Measurements from ENCODE around the gene BEND3. TPM values are rescaled to one million over a fixed set of nuclear protein-coding genes. Genes with fewer than 3 reads are reported as not detected.

The BEND3 gene
- polyA plus RNA-seq, 2 of the 4 experiments (the other 2 are of a cell fraction), result 2.2 to 2.3 TPM

DNA sequence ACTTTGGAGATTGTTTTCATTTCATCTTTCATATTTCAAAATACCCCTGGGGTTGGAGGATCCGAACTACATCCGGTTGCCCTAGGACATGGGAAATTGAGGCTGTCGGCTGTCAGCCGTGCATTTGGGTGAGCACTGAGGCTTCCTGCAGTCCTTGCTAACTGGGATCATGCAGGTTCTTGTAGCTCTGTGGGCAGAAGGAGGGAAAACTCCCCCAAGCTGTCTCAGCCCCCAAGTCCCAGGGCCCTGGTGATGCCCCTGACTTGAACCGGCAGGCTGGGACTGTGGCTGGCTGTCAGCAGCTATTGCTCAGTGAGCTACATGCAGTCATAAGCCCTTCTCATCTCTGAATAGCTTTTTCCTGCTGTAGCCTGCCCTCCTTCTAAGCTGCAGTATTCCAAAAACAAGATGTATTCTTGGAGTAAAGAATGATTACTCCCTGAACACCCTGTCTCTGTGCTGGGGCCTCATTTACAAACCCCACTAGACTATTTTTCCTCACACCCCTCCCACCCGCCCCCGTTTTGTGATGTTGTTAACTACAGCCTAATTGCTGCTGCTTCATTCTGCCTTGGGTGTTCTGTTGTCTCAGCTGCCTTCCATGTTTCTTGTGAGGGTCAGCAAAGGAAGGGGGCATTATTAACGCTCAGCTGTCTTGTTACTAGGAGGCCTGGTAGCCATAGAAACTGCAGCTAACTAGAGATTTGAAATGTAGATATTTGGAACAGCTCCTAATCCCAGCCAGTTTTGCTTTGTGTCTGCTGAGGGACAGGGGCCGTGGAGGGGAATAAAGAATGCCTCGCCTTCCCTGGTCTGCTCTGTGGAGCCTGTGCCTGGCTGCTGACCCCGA lies 69.3 kb downstream of the BEND3 start:
- CTCF ChIA-PET, result interaction anchor here (1.3 to 1.4 kb wide), 2 partner anchors 14 to 18 kb away, joined by 3 read pairs; no protein-coding TSS in a partner anchor
- no peak overlapping the region for H3K27ac ChIP-seq
- DNase-seq (ENCODE audit: low read depth in 1 of 2, low spot score in 1 of 2), result no peak

DNA sequence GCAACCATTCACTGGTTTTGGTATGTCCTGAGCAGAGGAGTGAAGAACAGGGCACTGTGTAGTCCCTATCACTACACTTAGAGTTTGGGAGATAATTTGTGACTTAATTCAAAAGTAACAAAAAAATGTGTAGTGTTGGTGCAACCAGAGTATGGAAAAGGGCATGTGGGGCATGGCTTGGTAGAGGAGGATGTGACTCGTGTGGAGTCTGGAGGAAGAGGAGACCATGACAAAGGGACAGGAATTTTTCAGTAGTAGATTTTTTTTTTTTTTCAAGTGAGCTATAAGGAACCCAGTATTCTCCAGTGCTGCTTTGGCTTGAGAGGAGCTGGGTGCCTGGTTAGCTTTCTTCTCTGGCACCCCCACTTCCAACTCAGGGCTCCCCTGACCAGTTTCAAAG lies 82.2 kb downstream of the BEND3 start:
- 84% methylated on average over 1 of the region's 1 CpG for WGBS (ENCODE audit: missing lambda C conversion rate)
- ChIA-PET POLR2A (no interaction called here), CTCF (interaction anchor here (1.3 kb wide), 1 partner anchor 59 kb away, joined by 3 read pairs; no protein-coding TSS in a partner anchor)
- ATAC-seq (no peak), FAIRE-seq (no peak), DNase-seq (ENCODE audit: low read depth in 1 of 2, low spot score in 1 of 2) (no peak)
- Histone ChIP-seq H3K9me3 (no peaks in the 10 kb centered on the region), H3K4me2 (no peak overlapping the region), H3K27ac (no peak overlapping the region), H3K4me3 (no peak overlapping the region), H3K4me1 (no peaks in the 10 kb centered on the region)
- TF ChIP-seq GATA3 (IDR thresholded peaks at IDR 0.05; ENCODE audit: borderline replicate concordance) (no peak), MAFK (IDR thresholded peaks at IDR 0.05; ENCODE audit: partially characterized antibody) (no peak), CHD2 (IDR thresholded peaks at IDR 0.05; ENCODE audit: low read length, partially characterized antibody) (no peak), RARB (CRISPR knock-in tag; IDR thresholded peaks at IDR 0.05) (no peak), FOSB (CRISPR knock-in tag; IDR thresholded peaks at IDR 0.05) (no peak), HOXB5 (CRISPR knock-in tag; IDR thresholded peaks at IDR 0.05) (no peak), NPAS2 (CRISPR knock-in tag; IDR thresholded peaks at IDR 0.05; ENCODE audit: borderline replicate concordance) (no peak), RCOR1 (IDR thresholded peaks at IDR 0.05; ENCODE audit: low read depth, low read length) (no peak), EHF (CRISPR knock-in tag; IDR thresholded peaks at IDR 0.05) (no peak)
- TF ChIP-seq, protein P1, sequence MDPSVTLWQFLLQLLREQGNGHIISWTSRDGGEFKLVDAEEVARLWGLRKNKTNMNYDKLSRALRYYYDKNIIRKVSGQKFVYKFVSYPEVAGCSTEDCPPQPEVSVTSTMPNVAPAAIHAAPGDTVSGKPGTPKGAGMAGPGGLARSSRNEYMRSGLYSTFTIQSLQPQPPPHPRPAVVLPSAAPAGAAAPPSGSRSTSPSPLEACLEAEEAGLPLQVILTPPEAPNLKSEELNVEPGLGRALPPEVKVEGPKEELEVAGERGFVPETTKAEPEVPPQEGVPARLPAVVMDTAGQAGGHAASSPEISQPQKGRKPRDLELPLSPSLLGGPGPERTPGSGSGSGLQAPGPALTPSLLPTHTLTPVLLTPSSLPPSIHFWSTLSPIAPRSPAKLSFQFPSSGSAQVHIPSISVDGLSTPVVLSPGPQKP (IDR thresholded peaks at IDR 0.05; ENCODE audit: low read depth, low read length), result no peak
- TF ChIP-seq, protein P2, sequence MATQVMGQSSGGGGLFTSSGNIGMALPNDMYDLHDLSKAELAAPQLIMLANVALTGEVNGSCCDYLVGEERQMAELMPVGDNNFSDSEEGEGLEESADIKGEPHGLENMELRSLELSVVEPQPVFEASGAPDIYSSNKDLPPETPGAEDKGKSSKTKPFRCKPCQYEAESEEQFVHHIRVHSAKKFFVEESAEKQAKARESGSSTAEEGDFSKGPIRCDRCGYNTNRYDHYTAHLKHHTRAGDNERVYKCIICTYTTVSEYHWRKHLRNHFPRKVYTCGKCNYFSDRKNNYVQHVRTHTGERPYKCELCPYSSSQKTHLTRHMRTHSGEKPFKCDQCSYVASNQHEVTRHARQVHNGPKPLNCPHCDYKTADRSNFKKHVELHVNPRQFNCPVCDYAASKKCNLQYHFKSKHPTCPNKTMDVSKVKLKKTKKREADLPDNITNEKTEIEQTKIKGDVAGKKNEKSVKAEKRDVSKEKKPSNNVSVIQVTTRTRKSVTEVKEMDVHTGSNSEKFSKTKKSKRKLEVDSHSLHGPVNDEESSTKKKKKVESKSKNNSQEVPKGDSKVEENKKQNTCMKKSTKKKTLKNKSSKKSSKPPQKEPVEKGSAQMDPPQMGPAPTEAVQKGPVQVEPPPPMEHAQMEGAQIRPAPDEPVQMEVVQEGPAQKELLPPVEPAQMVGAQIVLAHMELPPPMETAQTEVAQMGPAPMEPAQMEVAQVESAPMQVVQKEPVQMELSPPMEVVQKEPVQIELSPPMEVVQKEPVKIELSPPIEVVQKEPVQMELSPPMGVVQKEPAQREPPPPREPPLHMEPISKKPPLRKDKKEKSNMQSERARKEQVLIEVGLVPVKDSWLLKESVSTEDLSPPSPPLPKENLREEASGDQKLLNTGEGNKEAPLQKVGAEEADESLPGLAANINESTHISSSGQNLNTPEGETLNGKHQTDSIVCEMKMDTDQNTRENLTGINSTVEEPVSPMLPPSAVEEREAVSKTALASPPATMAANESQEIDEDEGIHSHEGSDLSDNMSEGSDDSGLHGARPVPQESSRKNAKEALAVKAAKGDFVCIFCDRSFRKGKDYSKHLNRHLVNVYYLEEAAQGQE (IDR thresholded peaks at IDR 0.05), result no peak

More for the DNA sequence above, 69.3 kb downstream of the BEND3 start:
- ATAC-seq, result no peak
- H3K4me1 ChIP-seq, result no peaks in the 10 kb centered on the region
- POLR2A ChIA-PET, result no interaction called here
- no peak for FAIRE-seq
- H3K9me3 ChIP-seq, result no peaks in the 10 kb centered on the region
- no peak overlapping the region for H3K4me2 ChIP-seq
- 82% methylated on average over 8 of the region's 11 CpGs for WGBS (ENCODE audit: missing lambda C conversion rate)
- TF ChIP-seq FOSB (CRISPR knock-in tag; IDR thresholded peaks at IDR 0.05) (no peak), RFX5 (IDR thresholded peaks at IDR 0.05) (no peak), RARB (CRISPR knock-in tag; IDR thresholded peaks at IDR 0.05) (no peak), CHD2 (IDR thresholded peaks at IDR 0.05; ENCODE audit: low read length, partially characterized antibody) (no peak), HOXB5 (CRISPR knock-in tag; IDR thresholded peaks at IDR 0.05) (no peak), POLR2AphosphoS2 (conservative IDR thresholded peaks at IDR 0.05; ENCODE audit: low read length) (no peak), HDAC2 (IDR thresholded peaks at IDR 0.05) (no peak), RCOR1 (IDR thresholded peaks at IDR 0.05; ENCODE audit: low read depth, low read length) (no peak), EHMT2 (IDR thresholded peaks at IDR 0.05; ENCODE audit: low read depth) (no peak), MAFK (IDR thresholded peaks at IDR 0.05; ENCODE audit: partially characterized antibody) (no peak)
- TF ChIP-seq, protein P3, sequence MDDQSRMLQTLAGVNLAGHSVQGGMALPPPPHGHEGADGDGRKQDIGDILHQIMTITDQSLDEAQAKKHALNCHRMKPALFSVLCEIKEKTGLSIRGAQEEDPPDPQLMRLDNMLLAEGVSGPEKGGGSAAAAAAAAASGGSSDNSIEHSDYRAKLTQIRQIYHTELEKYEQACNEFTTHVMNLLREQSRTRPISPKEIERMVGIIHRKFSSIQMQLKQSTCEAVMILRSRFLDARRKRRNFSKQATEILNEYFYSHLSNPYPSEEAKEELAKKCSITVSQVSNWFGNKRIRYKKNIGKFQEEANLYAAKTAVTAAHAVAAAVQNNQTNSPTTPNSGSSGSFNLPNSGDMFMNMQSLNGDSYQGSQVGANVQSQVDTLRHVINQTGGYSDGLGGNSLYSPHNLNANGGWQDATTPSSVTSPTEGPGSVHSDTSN (IDR thresholded peaks at IDR 0.05), result no peak
- TF ChIP-seq, protein P4, sequence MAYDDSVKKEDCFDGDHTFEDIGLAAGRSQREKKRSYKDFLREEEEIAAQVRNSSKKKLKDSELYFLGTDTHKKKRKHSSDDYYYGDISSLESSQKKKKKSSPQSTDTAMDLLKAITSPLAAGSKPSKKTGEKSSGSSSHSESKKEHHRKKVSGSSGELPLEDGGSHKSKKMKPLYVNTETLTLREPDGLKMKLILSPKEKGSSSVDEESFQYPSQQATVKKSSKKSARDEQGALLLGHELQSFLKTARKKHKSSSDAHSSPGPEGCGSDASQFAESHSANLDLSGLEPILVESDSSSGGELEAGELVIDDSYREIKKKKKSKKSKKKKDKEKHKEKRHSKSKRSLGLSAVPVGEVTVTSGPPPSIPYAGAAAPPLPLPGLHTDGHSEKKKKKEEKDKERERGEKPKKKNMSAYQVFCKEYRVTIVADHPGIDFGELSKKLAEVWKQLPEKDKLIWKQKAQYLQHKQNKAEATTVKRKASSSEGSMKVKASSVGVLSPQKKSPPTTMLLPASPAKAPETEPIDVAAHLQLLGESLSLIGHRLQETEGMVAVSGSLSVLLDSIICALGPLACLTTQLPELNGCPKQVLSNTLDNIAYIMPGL (CRISPR knock-in tag; IDR thresholded peaks at IDR 0.05; ENCODE audit: borderline replicate concordance), result no peak
- TF ChIP-seq, protein P2 (IDR thresholded peaks at IDR 0.05), result no peak
- TF ChIP-seq, protein P5, sequence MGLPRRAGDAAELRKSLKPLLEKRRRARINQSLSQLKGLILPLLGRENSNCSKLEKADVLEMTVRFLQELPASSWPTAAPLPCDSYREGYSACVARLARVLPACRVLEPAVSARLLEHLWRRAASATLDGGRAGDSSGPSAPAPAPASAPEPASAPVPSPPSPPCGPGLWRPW (IDR thresholded peaks at IDR 0.05), result no peak
- no peak overlapping the region for H3K4me3 ChIP-seq
